ENCODE results near the gene IQCF5. TPM values are rescaled to one million over a fixed set of nuclear protein-coding genes. Genes with fewer than 3 reads are reported as not detected.
"Not testable (repeated sequence)": the region's sequence is repeated elsewhere in the genome, so short reads cannot be mapped to it uniquely, and the experiment has no call there.

IQCF5 gene
- total RNA-seq, 1 experiment from 2014 or later, result not detected

DNA sequence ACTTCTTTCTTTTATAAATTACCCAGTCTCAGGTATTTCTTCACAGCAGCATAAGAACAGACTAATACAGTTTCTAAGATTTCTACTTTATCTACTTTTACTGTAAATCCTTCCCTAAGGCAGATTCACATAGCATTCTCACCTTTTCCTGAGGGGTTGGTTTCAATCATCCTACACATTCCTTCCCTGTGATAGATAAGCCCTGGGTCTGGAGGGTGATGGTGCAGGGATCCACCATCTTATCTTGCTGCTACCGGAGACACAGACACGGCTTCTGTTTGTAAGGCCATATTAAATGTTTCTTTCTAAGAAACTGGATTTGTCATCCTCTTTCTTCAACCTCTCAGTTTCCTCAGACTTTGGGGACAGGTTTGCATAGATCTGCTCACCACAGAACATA is 6.1 kb downstream of the IQCF5 start:
- Histone ChIP-seq H2BK12ac (ENCODE audit: insufficient read length, low read depth, low read length) (no peak overlapping the region), H3K18ac (ENCODE audit: insufficient read length, low read depth, low read length) (no peak overlapping the region), H2BK5ac (ENCODE audit: insufficient read length, low read length) (no peak overlapping the region), H3K79me1 (ENCODE audit: insufficient read depth, low read depth, low read length, poor library complexity, severe bottlenecking) (no peaks in the 10 kb centered on the region), H2BK20ac (ENCODE audit: low read depth, low read length, poor library complexity, severe bottlenecking) (no peak overlapping the region), H3K9me3 (ENCODE audit: control insufficient read depth, low read depth, low read length) (no peaks in the 10 kb centered on the region), H2AK5ac (ENCODE audit: insufficient read length, low read length) (no peak overlapping the region), H3K56ac (ENCODE audit: insufficient read length, low read depth, low read length) (no peak overlapping the region), H3K23me2 (ENCODE audit: insufficient read length, low read depth, low read length, poor library complexity, severe bottlenecking) (no peaks in the 10 kb centered on the region), H3T11ph (ENCODE audit: low read length) (no peak overlapping the region), H3K14ac (ENCODE audit: insufficient read depth, low read length) (no peak overlapping the region), H4K8ac (replicated peaks; ENCODE audit: insufficient read length, low read depth, low read length) (no peak overlapping the region), H3K27ac (ENCODE audit: insufficient read length, low read depth, low read length) (no peak overlapping the region), H3K4ac (ENCODE audit: low read depth, low read length) (no peak overlapping the region), H3K27me3 (ENCODE audit: insufficient read depth, low read length) (no peaks in the 10 kb centered on the region), H4K20me1 (ENCODE audit: control insufficient read depth, insufficient read depth, insufficient read length) (no peaks in the 10 kb centered on the region), H3K23ac (ENCODE audit: insufficient read length, low read depth, low read length) (no peak overlapping the region), H4K5ac (ENCODE audit: insufficient read length, low read depth, low read length) (no peak overlapping the region), H2AFZ (ENCODE audit: low read length) (peak overlapping the region; percentile 78), H3K4me2 (ENCODE audit: insufficient read depth, insufficient read length, low read length) (no peak overlapping the region), H4K91ac (ENCODE audit: insufficient read length, low read depth, low read length) (no peak overlapping the region), H3K9ac (ENCODE audit: extremely low read depth, insufficient read length, low read length) (no peak overlapping the region), H2BK120ac (ENCODE audit: low read depth, low read length, poor library complexity, severe bottlenecking) (no peak overlapping the region), H2BK15ac (ENCODE audit: low read depth, low read length) (no peak overlapping the region), H3K79me2 (ENCODE audit: insufficient read depth, low read length) (no peaks in the 10 kb centered on the region), H3K4me1 (ENCODE audit: insufficient read depth, low read length) (no peaks in the 10 kb centered on the region)
- no peaks in the 10 kb centered on the region; a peak in 1 of 5 replicates for H3K9me3 Mint-ChIP-seq
- WGBS (ENCODE audit: extremely low coverage, insufficient read length, low lambda C conversion rate), result no CpG with 5 or more reads among the region's 2 CpGs
- H3K27ac Mint-ChIP-seq, result no peak overlapping the region; a peak in 1 of 7 replicates
- H3K36me3 Mint-ChIP-seq (ENCODE audit: insufficient read depth in 1 of 3, low read depth in 3 of 3), result no peaks in the 10 kb centered on the region; a peak in 1 of 7 replicates
- no peak overlapping the region for H3K4me3 Mint-ChIP-seq
- peaks cover 2 to 17% of the 10 kb centered on the region in 2 experiments; a peak in 2 of 4 replicates for H3K4me1 Mint-ChIP-seq
- no peak for DNase-seq
- TF ChIP-seq, protein P1, sequence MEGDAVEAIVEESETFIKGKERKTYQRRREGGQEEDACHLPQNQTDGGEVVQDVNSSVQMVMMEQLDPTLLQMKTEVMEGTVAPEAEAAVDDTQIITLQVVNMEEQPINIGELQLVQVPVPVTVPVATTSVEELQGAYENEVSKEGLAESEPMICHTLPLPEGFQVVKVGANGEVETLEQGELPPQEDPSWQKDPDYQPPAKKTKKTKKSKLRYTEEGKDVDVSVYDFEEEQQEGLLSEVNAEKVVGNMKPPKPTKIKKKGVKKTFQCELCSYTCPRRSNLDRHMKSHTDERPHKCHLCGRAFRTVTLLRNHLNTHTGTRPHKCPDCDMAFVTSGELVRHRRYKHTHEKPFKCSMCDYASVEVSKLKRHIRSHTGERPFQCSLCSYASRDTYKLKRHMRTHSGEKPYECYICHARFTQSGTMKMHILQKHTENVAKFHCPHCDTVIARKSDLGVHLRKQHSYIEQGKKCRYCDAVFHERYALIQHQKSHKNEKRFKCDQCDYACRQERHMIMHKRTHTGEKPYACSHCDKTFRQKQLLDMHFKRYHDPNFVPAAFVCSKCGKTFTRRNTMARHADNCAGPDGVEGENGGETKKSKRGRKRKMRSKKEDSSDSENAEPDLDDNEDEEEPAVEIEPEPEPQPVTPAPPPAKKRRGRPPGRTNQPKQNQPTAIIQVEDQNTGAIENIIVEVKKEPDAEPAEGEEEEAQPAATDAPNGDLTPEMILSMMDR (conservative IDR thresholded peaks at IDR 0.05), result no peak
- peaks cover 5% of the 10 kb centered on the region for H3K27me3 Mint-ChIP-seq (ENCODE audit: low read depth)

DNA sequence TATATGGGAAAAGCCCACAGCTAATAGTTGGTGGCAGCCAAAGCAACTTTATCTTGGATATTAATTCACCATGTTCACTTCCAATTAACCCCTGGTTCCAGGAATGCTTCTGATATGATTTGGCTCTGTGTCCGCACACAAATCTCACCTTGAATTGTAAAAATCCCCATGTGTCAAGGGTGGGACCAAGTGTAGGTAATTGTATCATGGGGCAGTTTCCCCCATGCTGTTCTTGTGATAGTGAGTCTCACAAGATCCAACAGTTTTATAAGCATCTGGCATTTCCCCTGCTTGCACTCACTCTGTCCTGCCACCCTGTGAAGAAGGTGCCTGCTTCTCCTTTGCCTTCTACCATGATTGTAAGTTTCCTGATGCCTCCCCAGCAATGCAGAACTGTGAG is 6.5 kb downstream of the IQCF5 start:
- H3K79me2 ChIP-seq (ENCODE audit: insufficient read depth, low read length); H2BK15ac ChIP-seq (ENCODE audit: low read depth, low read length); H3K4ac ChIP-seq (ENCODE audit: low read depth, low read length); H3K4me2 ChIP-seq (ENCODE audit: insufficient read depth, insufficient read length, low read length); H4K20me1 ChIP-seq (ENCODE audit: control insufficient read depth, insufficient read depth, insufficient read length); H3K27me3 Mint-ChIP-seq (ENCODE audit: low read depth); H3K14ac ChIP-seq (ENCODE audit: insufficient read depth, low read length); H2AFZ ChIP-seq (ENCODE audit: low read length); H3K27ac Mint-ChIP-seq; DNase-seq; H3K9ac ChIP-seq (ENCODE audit: extremely low read depth, insufficient read length, low read length); H2BK12ac ChIP-seq (ENCODE audit: insufficient read length, low read depth, low read length); H3K27me3 ChIP-seq (ENCODE audit: insufficient read depth, low read length); H3K23me2 ChIP-seq (ENCODE audit: insufficient read length, low read depth, low read length, poor library complexity, severe bottlenecking); H4K5ac ChIP-seq (ENCODE audit: insufficient read length, low read depth, low read length); H3K56ac ChIP-seq (ENCODE audit: insufficient read length, low read depth, low read length); H2AK5ac ChIP-seq (ENCODE audit: insufficient read length, low read length); H3K4me3 Mint-ChIP-seq; H3K18ac ChIP-seq (ENCODE audit: insufficient read length, low read depth, low read length); H2BK20ac ChIP-seq (ENCODE audit: low read depth, low read length, poor library complexity, severe bottlenecking); H3K9me3 Mint-ChIP-seq; H3K23ac ChIP-seq (ENCODE audit: insufficient read length, low read depth, low read length); H2BK120ac ChIP-seq (ENCODE audit: low read depth, low read length, poor library complexity, severe bottlenecking); H3K79me1 ChIP-seq (ENCODE audit: insufficient read depth, low read depth, low read length, poor library complexity, severe bottlenecking); H3K27ac ChIP-seq (ENCODE audit: insufficient read length, low read depth, low read length); H3K36me3 Mint-ChIP-seq (ENCODE audit: insufficient read depth in 1 of 3, low read depth in 3 of 3); H4K8ac ChIP-seq (replicated peaks; ENCODE audit: insufficient read length, low read depth, low read length); H3T11ph ChIP-seq (ENCODE audit: low read length); H4K91ac ChIP-seq (ENCODE audit: insufficient read length, low read depth, low read length); H3K4me1 ChIP-seq (ENCODE audit: insufficient read depth, low read length); H2BK5ac ChIP-seq (ENCODE audit: insufficient read length, low read length); H3K9me3 ChIP-seq (ENCODE audit: control insufficient read depth, low read depth, low read length): not testable (repeated sequence)
- no CpG with 5 or more reads among the region's 1 CpG for WGBS (ENCODE audit: extremely low coverage, insufficient read length, low lambda C conversion rate)
- H3K4me1 Mint-ChIP-seq, result peaks cover 2 to 17% of the 10 kb centered on the region in 2 experiments; a peak in 2 of 4 replicates

All from H9 (cell line).